WTC11 (cell line): ENCODE data around the gene ADGRG3.

Source experiments
- ARID4B ChIP-seq: sonication (generic); formaldehyde crosslinking; IDR thresholded peaks from 2 replicates; pipeline ENCODE4 v1.8.0; 2023; ENCODE audit warnings: missing genetic modification reagents, mild to moderate bottlenecking, borderline replicate concordance
- CTCF ChIP-seq: fragments of 200-600 bp; IDR thresholded peaks from 2 replicates; pipeline ENCODE4 v1.8.0; 2022; ENCODE audit warnings: antibody characterized with exemption
- FOXP1 ChIP-seq: sonication (generic); formaldehyde crosslinking; IDR thresholded peaks from 2 replicates; pipeline ENCODE4 v1.8.0; 2022; ENCODE audit warnings: missing genetic modification reagents, mild to moderate bottlenecking, moderate library complexity, borderline replicate concordance
- HMGXB4 ChIP-seq: sonication (generic); formaldehyde crosslinking; IDR thresholded peaks from 2 replicates; pipeline ENCODE4 v1.8.1; 2023; ENCODE audit warnings: mild to moderate bottlenecking, moderate library complexity, missing genetic modification reagents
- MAX ChIP-seq: sonication (generic); formaldehyde crosslinking; IDR thresholded peaks from 2 replicates; pipeline ENCODE4 v1.8.0; 2022; ENCODE audit warnings: mild to moderate bottlenecking, missing genetic modification reagents
- ZNF138 ChIP-seq: sonication (generic); formaldehyde crosslinking; conservative IDR thresholded peaks from 2 replicates; pipeline ENCODE4 v1.8.1; 2022; ENCODE audit warnings: mild to moderate bottlenecking, moderate library complexity, missing genetic modification reagents

GRCh38 chr16:57667526-57668262 is 412 bp upstream of the ADGRG3 start:
- TF ChIP-seq CTCF: 0 out of 2 replicates have a peak, but pooled peaks have one; percentile 28
- no peak for TF ChIP-seq HMGXB4 (CRISPR knock-in tag)
- TF ChIP-seq ZNF138 (CRISPR knock-in tag): no peak
- TF ChIP-seq MAX (CRISPR knock-in tag): no peak
- TF ChIP-seq ARID4B (CRISPR knock-in tag): no peak
- TF ChIP-seq FOXP1: no peak
